Activated T-cell treated with anti-CD3 and anti-CD28 coated beads, Interleukin-2, amount 50 U/mL, for 1 hour (primary cell): ENCODE measurements around the gene ATP1A2.

Source experiments
- DNase-seq: peaks from one replicate; pipeline ENCODE4 v3.0.0-alpha.2; 2020

Gene ATP1A2

GRCh38 chr1:160151303-160151702 lies 35.7 kb downstream of the ATP1A2 start, which contains the start of gene ATP1A4:
Gene ATP1A4, plus strand, starts transcription at chr1:160151603. Its CDS starts 438 bp downstream, at chr1:160152041.
- DNase-seq: no peak

GRCh38 chr1:160154790-160155189 lies 39.2 kb downstream of the ATP1A2 start:
- no peak for DNase-seq

- DNase-seq: no peak
These were observed 40.8 kb downstream of the ATP1A2 start for GRCh38 chr1:160156361-160156760.

GRCh38 chr1:160157174-160157573 lies 41.6 kb downstream of the ATP1A2 start:
- DNase-seq: no peak

GRCh38 chr1:160158031-160158430 lies 42.5 kb downstream of the ATP1A2 start:
- no peak for DNase-seq

GRCh38 chr1:160158534-160158933 lies 43.0 kb downstream of the ATP1A2 start:
- DNase-seq: no peak

GRCh38 chr1:160159846-160160245 lies 44.3 kb downstream of the ATP1A2 start:
- DNase-seq: no peak

- DNase-seq: no peak
These were observed 46.6 kb downstream of the ATP1A2 start for GRCh38 chr1:160161965-160162705.

- no peak for DNase-seq
These were observed 47.4 kb downstream of the ATP1A2 start for GRCh38 chr1:160162931-160163330.

GRCh38 chr1:160163615-160164014 lies 48.1 kb downstream of the ATP1A2 start:
- DNase-seq: no peak

GRCh38 chr1:160164121-160164520 lies 48.6 kb downstream of the ATP1A2 start:
- DNase-seq: no peak

- DNase-seq: no peak
These were observed 50.8 kb downstream of the ATP1A2 start for GRCh38 chr1:160166166-160166868.

GRCh38 chr1:160167056-160167455 lies 51.5 kb downstream of the ATP1A2 start:
- DNase-seq: no peak

- DNase-seq: no peak
These were observed 52.0 kb downstream of the ATP1A2 start for GRCh38 chr1:160167580-160167979.

GRCh38 chr1:160168016-160168415 lies 52.5 kb downstream of the ATP1A2 start:
- DNase-seq: no peak

- no peak for DNase-seq
These were observed 53.2 kb downstream of the ATP1A2 start for GRCh38 chr1:160168609-160169369.

- no peak for DNase-seq
These were observed 54.2 kb downstream of the ATP1A2 start for GRCh38 chr1:160169553-160170399.

GRCh38 chr1:160171354-160171753 lies 55.8 kb downstream of the ATP1A2 start:
- DNase-seq: no peak

GRCh38 chr1:160171980-160172379 lies 56.4 kb downstream of the ATP1A2 start:
- DNase-seq: no peak

GRCh38 chr1:160177231-160177630 lies 61.7 kb downstream of the ATP1A2 start:
- no peak for DNase-seq

- DNase-seq: no peak
These were observed 62.1 kb downstream of the ATP1A2 start for GRCh38 chr1:160177667-160178066.

- DNase-seq: no peak
These were observed 63.2 kb downstream of the ATP1A2 start for GRCh38 chr1:160178731-160179130.

GRCh38 chr1:160179336-160179735 lies 63.8 kb downstream of the ATP1A2 start:
- DNase-seq: no peak
